M059J (cell line): ENCODE data around the gene AMIGO3. TPM values are rescaled to one million over a fixed set of nuclear protein-coding genes. Genes with fewer than 3 reads are reported as not detected.

Source experiments
- DNase-seq: peaks from one replicate; pipeline ENCODE4 v3.0.0-alpha.2; 2012; ENCODE audit warnings: low read depth
- total RNA-seq: library from RNA; depleted of rRNA; stranded (reverse); fragments of >200 nt; shearing (Covaris generic); gene quantifications from 2 replicates; pipeline ENCODE4 v1.2.3, GENCODE V29; 2014

AMIGO3 gene
- total RNA-seq, 1 experiment from 2014 or later: 5.5 TPM

- no peak for DNase-seq
Measured at GRCh38 chr3:49725906-49726681, 6.6 kb upstream of the AMIGO3 start.

DNA sequence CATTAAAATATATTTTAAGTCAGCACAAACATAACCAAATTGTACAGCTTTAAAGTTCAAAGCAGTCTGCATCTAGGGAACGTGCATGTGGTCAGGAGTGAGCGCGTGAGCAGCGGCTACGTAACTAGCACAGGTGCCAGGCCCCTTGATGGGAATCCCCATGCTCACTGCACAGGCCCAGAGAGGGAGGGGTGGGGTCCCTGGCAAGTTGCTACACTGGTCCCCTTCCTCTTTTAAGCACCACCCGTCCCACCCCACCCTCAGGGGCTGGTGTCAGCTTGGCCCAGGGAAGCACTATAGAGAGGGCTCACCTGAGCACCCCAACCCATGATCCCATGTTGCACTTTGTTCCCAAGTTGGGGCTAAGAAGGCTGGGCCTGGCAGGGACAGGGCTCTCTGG, 5.1 kb upstream of the AMIGO3 start:
- no peak for DNase-seq

DNA sequence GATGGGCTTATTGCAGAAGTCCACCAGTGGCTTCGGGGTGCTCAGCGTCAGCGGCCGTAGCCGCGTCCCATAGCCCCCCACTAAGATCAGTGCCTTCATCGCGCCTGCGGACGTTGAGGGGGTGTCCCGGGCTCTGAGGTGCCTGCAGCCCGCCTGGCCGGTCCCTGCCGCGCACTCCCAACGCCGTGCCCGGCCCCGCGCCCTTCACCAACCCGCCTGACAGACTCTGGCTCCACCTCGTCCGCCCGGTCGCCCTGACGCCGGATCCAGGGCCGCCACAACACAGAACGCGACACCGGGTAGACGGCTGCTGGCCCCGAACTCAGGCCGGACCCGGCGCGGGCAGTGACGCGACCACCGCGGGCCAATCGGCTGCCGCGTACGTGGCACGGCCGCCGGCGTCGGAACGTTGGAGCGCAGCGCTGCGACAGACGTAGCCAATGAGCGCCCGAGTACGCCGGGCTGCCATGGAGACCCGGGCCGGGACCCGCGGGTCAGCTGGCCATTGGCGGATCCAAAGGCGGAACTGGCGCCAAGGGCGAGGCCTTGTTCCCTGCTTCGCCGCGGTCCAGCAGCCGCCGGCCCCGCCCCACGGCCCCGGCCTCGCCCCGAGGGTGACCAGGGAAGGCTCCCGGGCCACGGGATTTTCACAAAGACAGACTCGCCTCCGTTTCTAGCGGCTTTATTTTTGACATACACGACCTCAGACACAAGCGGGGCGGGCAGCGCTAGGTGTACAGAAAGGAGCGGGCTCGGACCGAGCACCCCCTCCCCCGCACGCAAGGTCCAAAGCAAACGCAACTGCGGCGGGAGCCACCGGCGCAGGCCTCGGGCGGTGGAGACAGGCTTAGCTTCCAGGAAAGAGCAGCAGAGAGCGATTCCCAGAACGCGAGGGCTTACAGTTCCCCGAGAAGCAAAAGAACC, 4.4 kb upstream of the AMIGO3 start, which contains the start of gene GMPPB:
Gene GMPPB, minus strand, starts transcription at position 324 of the 924 bp plus-strand sequence. Its CDS starts 225 bp downstream, at position 99.
- DNase-seq: peak; percentile 95

DNA sequence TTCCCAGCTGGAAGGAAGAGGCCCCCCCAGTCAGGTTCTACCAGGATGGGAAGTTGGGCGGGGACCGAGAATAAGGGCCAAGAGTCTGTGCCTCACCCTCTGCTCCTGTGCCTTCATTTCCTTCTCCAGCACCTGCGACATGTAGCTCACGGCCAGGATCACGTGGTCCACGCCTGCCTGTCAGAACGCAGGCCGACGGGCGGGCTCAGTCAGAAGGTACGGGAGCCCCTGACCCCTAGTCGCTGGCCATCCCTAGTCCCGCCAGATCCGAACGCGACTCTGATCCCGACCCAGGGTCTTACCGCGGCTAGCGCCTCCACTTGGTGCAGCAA, 3.8 kb upstream of the AMIGO3 start:
- peak; percentile 42 for DNase-seq

DNA sequence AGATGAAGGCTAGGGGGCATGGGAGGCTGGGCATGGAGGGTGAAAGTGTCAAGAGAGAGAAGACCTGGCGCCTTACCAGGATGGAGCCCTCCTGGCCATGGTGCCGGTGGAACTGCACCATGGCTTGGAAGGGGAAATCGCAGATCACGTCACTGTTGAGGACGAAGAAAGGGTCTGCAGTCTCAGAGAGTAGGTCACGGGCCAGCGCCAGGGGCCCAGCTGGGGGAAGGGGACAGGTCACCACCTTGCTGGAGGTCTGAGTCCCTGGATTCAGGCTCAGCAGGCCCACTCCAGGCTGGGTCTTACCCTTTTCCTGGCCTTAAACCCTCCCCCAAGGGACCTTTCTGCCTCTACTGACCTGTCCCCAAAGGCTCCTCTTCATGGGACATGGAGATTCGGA, 3.4 kb upstream of the AMIGO3 start:
- DNase-seq: no peak

DNA sequence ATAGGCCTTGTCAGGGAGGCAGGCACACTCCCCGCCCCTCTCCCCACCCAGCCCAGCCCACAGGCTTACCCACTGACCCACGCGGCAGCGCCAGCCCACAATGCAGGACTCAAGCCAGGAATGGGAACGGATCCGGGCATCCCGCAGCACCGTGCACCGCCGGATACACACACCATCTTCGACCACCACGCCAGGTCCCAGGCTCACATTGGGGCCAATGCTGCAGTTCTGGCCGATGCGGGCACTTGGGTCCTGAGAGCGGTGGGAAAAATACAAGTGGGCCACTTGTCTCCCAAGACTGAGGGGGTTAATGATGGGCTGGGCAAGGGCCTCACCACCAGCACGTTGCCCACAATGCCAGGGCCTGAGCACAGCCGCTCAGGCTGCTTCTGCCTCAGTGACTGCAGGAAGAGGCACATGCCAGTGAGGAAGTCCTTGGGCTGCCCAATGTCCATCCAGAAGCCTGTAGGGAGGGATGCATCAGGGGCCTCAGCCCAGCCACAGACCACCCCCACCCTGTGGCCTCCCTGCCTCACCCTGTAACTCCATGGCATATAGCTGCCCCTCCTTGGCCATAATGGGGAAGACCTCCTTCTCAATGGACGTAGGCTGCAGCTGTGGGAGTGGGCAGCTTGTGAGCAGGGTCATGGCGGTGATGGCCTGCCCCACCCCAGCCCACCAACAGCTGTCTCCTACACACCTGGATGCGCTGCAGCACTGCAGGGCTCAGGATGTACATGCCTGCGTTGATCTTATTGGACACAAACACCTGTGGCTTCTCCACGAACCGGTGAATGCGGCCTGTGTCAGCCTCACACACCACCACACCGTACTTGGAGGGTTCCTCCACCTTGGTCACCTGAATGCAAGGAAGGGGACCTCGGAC, 2.7 kb upstream of the AMIGO3 start:
- no peak for DNase-seq

- no peak for DNase-seq
Measured at GRCh38 chr3:49721596-49721895, 2.1 kb upstream of the AMIGO3 start.

GRCh38 chr3:49720855-49721595, 1.5 kb upstream of the AMIGO3 start:
- no peak for DNase-seq

DNA sequence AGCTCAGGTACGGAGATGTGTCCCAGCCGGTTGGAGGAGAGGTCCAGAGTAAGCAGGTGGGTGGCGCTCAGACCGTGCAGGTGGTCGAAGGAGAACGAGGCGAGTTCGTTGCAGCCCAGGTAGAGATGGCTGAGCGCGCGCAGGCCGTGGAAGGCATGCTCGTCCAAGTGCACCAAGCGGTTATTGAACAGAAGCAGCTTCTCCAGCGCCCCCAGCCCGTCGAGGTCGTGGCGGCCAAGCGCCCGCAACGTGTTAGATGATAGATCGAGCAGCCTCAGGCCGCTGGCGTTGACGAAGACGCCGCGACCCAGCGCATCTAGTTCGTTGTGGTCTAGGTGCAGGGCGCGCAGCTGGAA, 648 bp downstream of the AMIGO3 start:
- DNase-seq: no peak

GRCh38 chr3:49717959-49718857, 1.3 kb downstream of the AMIGO3 start:
- no peak for DNase-seq

- DNase-seq: no peak
Measured at GRCh38 chr3:49717211-49717958, 2.1 kb downstream of the AMIGO3 start.

DNA sequence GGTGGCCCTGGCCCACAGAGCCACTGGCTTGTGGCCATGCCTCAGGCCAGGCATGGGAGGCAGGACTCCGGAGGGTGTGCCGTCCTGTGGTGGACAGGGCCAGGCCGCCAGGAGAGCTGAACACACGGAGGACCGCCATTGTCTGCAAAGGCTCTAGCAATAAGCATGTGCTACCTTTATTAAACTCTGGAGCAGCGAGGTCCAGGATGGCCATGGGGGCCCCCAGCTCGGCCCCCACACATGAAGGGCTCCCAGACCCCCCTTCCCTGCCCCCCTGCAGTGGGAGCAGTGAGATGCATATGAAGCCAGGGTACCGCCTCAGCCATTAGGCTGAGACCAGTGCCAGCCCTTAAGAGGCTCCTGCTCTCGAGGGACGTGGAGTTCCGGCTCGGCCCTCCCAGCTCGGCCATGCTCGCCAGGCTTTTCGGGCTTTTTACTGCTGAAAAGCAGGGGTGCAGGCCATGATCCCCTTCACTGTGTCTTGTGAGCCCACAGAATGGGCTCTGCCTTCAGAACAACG, 2.7 kb downstream of the AMIGO3 start:
- DNase-seq: no peak

GRCh38 chr3:49716169-49716568, 3.3 kb downstream of the AMIGO3 start:
- no peak for DNase-seq

GRCh38 chr3:49715611-49716121, 3.8 kb downstream of the AMIGO3 start:
- no peak for DNase-seq

DNA sequence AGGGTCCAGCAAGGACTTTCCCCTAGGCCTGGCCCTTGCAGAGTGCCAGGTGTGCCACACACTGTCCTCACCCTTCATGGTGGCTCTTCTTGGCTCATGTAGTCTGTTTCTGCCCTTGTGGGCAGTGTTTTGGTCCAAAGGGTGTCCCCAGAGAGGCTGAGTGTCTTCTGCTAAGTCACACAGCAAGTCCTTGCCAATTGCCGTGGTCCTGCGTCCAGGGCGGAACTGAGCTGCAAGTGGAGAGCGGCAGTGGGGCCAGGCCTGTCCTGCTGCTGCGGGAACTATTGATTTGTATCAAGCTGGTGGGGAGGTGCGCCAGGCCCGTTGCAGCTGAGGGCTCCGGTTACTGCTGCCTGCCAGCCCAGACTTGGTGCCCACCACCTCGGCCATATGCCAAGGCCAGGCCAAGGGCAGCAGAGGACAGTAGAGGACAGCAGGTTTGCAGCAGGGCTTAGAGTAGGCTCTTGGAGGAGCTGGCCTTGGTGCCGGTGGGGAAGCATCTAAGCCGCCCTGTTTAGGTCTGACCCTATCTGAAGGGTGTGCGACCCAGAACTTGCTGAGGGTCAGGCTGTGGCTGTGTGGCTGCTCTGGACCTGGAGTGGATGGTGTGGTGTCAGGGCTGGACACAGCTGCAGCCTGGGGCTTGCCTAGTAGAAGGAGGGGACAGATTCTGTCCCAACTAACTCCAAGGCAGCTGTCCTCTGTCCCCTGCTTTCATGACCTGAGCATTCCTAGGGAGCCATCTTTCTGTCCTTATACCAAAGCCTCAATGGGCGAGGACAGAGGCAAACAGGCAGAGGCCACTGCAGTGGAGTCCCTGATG, 4.5 kb downstream of the AMIGO3 start:
- DNase-seq: no peak

DNA sequence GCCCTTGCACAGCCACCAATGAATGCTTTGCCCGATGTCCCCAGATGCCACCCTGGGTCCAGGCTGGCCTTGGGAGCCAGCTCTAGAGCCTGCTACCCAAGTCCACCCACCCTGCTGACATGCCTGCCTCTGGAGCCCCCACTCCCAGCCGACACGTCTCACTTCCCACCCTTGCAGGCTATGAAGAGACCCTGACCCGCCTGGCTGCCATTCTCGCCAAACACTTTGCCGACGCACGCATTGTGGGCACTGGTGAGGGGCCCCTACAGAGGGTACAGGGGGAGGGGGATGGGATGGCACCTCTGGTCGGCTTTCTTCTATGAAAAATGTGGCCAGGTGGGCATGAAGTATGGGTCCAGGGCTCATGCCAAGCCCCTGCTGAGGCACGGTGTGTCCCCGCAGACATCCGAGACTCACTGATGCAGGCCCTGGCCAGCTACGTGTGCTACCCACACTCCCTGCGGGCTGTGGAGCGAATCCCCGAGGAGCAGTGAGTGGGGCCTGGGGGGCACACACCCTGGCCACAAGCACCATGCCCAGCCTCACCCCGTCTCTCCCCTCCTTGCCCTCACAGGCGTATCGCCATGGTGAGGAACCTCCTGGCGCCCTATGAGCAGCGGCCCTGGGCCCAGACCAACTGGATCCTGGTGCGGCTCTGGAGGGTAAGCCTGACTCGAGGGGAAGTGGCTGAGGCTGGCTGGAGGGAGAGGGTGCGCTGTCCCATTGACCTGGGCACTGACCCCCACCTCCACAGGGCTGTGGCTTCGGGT, 6.0 kb downstream of the AMIGO3 start:
- DNase-seq: no peak

- no peak for DNase-seq
Measured at GRCh38 chr3:49712631-49713317, 6.7 kb downstream of the AMIGO3 start.
